SHP77 treated with DMSO at 0.1 percent for 48 hours (cell line): Measurements from ENCODE around the gene CLIP1.
"Not testable (repeated sequence)": the region's sequence is repeated elsewhere in the genome, so short reads cannot be mapped to it uniquely, and the experiment has no call there.

Experiments used
- DNase-seq: peaks from one replicate; lab custom pipeline; 2025; lab: John Stamatoyannopoulos, UW

CLIP1 gene

DNA sequence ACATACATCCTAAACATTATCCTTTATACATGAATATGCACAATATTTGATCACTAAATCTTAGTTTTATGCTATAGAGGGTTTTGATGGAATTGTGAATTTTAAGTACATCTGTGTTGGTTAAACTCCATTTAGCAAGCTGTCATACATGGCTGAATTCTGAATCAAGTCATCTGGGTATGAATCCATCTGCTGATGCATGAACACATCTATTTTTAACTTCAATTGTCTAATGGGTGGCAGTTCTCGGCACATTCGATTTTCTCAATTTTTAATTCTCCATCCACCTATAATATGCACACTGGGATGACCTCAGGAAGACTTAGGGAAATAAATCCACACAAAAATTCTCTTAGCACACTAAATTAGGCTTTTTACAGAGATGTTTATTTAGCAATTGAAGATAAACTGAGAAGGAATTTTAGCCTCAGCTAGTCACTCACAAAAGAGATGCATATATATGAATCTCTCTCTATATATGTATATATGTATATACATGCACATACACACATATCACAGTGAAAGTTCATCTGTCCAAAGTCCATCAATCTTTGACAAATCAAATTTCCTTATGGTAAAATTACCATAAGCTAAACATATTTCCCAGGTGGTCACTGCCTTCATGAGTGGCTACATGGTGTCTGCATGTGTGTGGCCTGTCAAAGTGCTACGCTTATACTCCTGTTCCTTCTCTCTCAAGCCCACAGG is 111.7 kb downstream of the CLIP1 start:
- no peak for DNase-seq

DNA sequence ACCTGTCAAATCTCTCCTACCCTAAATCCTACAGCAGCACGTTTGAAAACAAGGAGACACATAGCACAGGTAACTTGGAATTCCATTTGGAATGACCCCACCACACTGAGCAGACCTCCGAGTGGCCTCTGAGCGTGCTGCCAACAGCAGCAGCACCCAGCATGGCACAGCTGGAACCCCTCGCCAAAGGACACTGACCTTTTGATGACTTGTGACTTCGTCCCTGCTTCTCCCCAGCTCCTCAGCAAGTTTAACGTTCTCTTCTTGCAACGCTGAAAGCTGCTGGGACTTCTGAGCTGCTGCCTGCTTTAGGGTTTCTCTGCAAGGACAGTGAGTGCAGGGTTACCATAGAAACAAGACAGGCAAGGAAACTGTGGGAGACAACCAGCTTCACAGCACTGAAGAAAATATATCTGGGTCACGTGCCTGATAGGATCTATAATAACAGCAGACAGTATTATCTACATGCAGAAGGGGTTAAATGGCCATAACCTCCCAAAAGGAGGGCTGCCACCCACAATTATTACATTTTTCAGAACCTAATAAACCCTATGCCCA is 112.8 kb downstream of the CLIP1 start:
- no peak for DNase-seq

DNA sequence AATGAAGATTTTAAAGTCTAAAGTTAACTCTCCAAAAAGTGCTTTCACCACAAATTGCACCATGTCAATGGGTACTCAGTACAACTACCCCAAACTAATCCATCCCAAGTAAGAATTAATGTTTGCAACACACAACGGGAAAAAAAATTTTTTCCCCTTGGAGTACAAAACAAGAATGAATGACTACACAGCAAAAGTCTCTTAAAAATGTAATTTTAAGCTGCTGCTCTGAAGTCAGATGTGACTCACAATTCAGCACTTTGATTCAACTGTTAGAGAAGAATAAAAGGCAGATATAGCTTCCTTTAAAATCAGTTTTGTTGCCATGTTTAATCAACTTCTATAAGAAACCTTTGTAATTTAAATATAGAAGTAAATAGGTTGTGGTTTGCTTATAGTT is 113.7 kb downstream of the CLIP1 start:
- no peak for DNase-seq

DNA sequence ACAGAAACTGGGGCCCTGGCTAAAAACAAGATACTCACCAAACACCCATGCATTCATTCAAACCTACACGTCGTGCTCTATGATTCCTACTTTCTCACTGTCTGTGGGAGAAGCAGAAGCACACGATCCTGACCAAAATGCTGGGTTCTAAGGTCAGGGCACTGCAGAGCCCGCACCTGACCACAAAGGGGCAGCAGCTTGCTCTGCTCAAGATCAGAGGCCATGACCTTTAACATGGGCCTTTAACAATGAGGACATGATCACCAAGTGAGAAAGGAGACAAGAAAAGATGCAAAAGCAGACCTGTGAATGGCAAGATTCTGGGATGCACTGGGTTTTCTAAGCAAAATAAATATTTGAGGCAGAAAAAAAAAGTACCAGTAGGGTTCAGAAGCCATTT is 116.1 kb downstream of the CLIP1 start:
- DNase-seq = no peak

GRCh38 chr12:122304924-122305323 is 117.5 kb downstream of the CLIP1 start:
- DNase-seq = no peak

DNA sequence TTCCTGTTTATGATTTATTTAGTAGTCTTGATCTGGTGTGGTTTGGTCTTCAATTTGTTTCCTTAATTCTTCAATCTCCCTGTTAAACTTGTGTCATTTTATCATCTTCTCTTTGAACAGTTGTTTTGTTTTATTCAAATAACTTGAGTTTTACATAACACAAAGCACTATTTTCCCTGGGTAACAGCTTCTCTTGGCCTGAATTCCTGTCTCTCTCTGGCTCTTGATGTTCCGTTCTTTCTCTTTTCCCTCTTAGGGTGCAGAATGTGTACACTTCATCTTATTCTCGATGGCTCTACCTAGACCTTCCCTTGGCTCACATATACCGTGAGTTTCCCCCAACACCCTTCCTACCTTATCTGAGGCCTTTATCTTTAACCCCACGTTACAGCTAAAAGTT is 119.4 kb downstream of the CLIP1 start:
- no peak for DNase-seq

GRCh38 chr12:122298071-122298748 is 124.3 kb downstream of the CLIP1 start:
- DNase-seq = no peak

DNA sequence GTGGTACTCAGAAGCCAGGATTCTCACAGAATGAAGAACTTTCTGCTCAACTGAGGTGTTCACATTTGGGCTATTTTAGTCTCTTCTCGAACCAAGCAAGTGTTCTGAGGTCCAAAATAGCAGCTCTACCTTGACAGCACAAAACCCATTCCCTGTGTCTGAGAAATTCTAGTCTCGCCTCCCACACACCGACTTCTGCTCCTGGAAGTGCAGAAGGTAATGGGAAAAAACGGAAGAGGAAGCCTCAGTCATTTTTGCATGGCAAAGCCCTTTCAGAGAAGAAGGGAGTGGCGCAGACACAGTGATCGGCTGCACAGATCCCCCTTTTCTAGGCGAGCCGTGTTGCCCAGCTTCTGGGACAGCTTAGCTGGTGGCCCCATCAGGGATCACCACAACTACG is 125.0 kb downstream of the CLIP1 start:
- DNase-seq = no peak

- no peak for DNase-seq
Observed at GRCh38 chr12:122295877-122296276, 126.6 kb downstream of the CLIP1 start.

GRCh38 chr12:122293081-122293480 is 129.4 kb downstream of the CLIP1 start:
- no peak for DNase-seq

DNA sequence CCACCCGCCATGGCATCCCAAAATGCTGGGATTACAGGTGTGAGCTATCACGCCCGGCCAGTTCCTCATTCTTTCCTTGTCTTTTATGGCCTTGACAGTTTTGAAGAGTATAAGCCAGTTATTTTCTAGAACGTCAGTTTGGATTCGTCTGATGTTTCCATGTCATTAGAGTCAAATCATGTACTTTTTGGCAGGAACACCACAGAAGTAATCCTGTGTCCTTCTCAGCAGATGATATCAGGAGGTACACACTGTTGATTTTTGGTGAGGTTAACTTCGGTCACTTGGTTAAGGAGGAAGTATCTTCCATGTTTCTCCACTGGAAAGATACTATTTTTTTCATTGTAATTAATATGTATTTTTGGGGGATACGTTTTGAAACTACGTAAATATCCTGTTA is 131.0 kb downstream of the CLIP1 start:
- DNase-seq = no peak

DNA sequence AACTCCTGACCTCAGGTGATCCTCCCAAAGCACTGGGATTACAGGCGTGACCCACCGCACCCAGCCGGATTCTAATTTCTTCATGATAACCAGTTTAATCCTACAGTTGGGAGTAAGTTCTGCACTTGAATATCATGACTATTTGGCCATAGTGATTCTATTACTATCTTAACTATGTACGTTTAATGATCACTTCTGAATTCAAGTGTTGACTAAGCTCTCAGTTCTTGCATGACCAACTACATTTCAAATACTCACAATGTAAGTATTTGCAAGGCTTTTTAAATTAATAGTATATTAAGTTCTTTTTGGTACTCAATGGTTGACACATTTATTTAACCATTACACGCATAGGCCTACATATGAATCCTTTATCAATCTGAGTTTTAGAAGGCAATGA is 138.8 kb downstream of the CLIP1 start:
- DNase-seq = no peak

DNA sequence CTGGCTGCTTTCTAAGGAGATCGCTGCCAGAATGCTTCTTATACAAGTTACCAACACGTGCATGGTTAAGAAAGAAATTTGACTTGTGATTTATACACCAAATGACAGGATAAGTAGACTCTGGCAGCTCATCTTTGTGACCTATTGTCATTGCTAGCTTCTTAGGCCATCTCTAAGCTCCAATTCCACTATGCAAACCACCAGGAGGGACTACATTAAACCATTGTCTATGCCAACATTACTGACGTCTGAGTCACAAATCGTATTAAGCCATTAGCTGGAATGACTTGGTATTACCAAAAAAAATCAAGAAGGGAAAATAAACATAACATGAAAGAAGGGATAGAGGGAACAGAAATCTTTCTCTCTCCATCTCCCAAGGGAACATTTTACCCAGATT is 140.4 kb downstream of the CLIP1 start:
- no peak for DNase-seq

GRCh38 chr12:122276242-122276641 is 146.2 kb downstream of the CLIP1 start:
- no peak for DNase-seq

GRCh38 chr12:122275459-122275858 is 147.0 kb downstream of the CLIP1 start:
- no peak for DNase-seq

DNA sequence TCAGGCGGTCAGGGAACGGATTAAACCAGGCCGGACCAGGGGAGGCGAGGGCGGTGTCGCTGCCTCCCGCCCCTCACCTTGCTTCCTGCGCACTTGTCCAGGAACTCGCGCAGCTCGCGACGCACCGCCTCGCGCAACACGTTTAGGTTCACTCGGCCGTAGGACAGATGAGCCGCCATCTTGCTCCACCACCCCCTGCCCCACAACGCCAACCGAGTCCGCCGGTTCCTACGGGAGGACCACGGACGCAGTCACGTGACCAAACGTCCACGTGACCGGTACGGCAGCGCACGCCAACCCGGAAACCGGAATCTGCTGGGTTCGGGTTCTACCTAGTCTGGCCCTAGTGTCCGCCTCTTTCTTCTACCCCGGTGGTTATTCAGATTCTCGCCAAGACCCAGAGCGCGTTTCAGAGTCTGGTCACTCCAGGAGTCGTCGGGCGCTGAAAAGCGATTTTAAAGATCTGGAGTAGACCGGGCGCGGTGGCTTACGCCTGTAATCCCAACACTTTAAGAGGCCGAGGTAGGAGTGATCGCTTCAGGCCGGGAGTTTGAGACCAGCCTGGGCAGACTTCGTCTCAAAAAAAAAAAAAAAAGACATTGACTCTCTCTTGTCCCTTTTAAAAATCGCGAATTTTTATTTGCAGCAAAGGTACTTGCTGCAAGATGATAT is 156.1 kb downstream of the CLIP1 start, which contains the start of gene VPS33A:
Gene VPS33A (minus strand): TSS at position 265 of the 672 bp plus-strand sequence. CDS start 86 bp downstream, at position 179.
- peak; percentile 93 for DNase-seq

- DNase-seq = no peak
Observed at GRCh38 chr12:122265886-122266229, 156.6 kb downstream of the CLIP1 start.

DNA sequence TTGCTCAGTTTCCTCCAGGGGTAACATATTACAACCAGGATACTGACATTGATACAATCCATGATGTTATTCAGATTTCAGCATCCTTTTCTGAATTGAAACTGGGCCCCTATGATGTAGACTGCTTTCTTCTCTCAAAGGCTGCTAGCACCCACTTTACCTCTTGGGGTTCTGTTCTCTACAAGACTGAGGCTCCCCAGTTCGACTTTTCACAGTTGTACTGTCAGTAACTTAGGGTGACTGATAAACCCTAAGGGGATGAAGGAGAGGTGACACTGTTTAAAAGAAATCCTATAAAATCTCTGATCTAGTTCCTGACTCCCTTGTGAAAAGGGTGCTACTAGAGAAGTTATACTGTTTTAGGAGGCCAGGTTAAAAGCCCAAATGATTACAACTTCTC is 157.0 kb downstream of the CLIP1 start:
- DNase-seq = no peak

GRCh38 chr12:122260735-122261134 is 161.7 kb downstream of the CLIP1 start:
- not testable (repeated sequence) for DNase-seq

DNA sequence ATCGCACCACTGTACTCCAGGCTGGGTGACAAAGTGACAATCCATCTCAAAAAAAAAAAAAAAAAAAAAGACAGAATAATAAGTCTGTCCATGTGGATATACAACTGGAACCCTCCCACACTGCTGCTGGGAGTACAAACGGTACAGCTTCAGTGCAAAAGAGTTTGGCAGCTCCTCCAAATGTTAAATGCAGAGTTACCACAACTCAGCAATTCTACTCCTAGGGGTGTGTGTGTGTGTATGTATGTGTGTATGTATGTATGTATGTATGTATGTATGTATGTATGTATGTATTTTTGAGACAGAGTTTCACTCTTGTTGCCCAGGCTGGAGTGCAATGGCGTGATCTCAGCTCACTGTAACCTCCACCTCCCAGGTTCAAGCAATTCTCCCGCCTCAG is 163.5 kb downstream of the CLIP1 start:
- DNase-seq = not testable (repeated sequence)

DNA sequence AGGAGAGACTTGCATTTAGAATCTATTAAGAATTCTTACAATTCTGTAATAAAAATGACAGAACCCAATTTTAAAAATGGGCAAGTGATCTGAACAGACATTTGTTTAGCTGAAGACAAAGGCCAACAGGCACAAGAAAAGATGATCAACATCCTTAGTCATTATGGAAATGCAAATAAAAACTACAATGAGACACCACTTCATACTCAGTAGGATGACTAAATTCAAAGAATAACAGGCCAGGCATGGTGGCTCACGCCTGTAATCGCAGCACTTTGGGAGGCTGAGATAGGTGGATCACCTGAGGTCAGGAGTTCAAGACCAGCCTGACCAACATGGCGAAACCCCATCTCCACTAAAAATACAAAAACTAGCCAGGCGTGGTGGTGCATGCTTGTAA is 164.0 kb downstream of the CLIP1 start:
- not testable (repeated sequence) for DNase-seq

DNA sequence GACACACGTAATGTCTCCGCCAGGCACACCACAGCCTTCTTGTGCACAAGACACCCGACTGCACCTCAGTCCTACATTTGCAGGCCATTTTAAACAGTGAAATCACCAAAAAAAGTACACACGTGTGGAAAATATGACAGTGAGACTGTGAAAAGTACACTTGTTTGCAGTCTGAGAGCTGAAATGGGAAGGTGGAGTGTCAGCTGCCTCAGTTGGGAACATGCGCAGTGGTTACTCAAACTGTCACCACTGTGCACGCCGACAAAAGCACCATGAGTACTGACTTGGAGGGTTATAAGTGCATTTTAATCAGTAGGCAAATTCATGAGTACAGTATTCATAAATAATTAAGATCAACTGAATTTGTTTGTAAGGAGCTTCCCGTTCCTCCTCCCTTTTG is 171.9 kb downstream of the CLIP1 start:
- no peak for DNase-seq

DNA sequence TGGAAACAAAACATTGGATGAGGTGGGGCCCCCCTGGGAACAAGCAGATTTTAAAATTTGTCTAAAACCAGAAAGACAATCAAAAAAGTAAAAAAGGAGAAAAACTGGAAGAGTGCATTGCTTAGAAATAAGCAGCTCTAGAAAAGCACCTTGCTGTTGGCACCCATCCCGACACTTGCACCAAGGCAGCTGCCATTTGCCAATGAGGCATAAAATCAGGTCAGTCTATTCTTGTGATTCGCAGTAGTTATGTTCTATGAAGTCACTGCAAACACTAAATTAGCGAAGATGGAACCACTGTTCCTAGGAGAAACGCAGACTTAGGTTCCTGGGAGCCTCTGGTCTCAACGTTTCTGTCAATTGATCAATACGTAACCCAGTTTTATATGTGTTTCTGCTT is 172.4 kb downstream of the CLIP1 start:
- DNase-seq = peak; percentile 17
